Stimulated activated CD4-positive, alpha-beta T cell treated with anti-CD3 and anti-CD28 coated beads, Interleukin-12 subunit alpha, Interleukin-12 subunit beta, amount 100 ng/mL, for 48 hours (primary cell): Measurements from ENCODE around the gene ETNPPL.

Experiments
- DNase-seq, 3 donors: peaks; one replicate each; pipeline ENCODE4 v3.0.0-alpha.2; 2020; ENCODE audit warnings: low read depth in 2 of 3, low spot score in 1 of 3

ETNPPL gene

DNA sequence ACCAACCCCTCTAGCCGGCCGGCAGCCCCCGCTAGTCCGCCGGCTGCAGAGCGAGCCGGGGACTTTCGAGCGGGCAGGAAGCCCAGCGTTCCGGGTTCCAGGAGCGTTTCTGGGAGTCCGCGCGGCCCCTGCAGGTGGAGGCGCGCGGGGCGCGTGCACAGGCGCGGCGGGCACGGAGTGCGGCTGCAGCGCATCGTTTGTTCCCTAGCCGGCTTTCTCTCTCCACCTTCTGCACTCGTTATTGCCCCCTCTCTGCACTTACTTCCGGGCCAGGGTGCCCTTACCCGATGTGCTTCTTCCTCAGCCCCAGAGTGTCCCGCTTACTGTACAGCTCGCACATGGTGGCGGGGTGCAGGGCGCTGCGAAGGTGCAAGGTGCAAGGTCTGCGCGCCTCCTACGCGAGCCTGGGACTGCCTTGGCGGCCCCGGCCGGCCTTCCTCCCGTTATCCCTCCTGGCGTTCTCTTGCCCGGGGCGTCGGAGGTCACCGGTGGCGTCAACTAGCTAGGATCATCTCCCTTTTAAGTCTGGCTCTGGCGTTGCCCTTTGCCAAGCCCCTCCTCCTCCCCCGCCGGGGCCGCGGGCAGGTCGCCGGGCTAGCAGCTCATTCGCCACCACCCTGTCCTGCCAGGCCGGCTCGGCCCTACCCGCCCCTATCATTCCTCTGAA is at the start of gene ETNPPL:
Gene ETNPPL (minus strand): TSS at position 495 of the 667 bp plus-strand sequence. CDS start 155 bp downstream, at position 340.
- peak in 2 of 3 donors; percentile 0 to 5 for DNase-seq

DNA sequence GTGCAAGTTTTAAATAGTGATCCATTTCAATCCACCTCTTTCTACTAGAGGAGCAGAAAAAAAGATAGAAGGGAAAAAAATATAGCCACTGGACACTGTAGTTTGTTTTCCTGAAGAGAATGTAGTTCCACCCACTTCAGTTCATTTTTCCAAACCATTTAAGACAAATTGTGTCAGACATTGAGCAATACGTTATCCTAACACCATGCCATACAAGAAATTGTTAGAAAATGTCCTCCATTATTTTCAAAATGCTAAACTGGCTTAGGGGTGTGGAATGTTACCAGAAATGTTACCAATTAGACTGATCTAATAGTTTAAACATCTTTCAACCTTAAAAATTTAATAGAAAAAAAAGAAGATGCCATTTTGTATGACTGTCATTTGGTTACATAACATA is 48.6 kb upstream of the ETNPPL start:
- DNase-seq: no peak

DNA sequence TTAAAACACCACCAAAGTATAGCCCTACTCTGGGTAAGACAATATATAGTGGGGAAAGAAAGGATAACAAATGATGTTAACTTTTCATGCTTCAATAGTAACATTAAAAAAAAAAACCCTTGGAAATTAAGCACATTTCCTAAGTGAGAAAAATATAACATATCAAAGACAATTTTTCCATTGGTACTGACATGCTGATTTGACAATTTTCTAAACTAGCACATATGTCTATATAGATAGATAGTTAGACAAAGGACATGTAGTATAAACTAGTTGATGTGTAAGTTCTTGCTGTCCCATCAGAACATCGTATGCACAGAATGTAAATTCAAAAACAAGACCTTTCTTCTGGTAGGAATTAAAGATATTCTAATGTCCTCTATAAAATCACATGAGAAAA is 47.2 kb upstream of the ETNPPL start:
- no peak for DNase-seq

DNA sequence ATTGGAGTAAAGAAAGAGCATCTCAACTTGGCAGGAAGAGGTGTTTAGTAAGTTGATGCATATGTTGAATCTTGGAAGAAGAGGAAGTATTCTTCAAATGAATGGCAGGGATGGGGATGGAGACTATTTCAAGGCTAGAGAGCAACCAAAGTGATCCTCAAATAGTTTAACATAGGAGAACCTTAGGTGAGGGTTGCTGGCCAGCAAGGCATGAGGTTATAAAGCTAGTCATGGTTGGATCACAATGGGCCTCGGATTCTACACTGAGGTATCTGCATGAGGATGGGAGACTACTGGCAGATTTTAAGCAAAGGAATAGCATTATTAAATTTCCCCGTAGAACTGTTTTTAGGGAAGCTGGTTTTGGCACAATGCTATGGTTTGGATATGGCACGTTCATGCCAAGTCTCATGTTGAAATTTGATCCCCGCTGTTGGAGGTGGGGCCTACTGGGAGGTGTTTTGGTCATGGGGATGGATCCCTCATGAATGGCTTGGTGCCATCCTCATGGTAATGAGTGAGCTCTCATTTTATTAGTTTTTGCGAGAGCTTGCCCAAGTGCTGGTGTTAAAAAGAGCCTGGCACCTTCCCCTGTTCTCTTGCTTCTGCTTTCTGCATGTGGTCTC is 41.9 kb upstream of the ETNPPL start:
- DNase-seq: no peak

DNA sequence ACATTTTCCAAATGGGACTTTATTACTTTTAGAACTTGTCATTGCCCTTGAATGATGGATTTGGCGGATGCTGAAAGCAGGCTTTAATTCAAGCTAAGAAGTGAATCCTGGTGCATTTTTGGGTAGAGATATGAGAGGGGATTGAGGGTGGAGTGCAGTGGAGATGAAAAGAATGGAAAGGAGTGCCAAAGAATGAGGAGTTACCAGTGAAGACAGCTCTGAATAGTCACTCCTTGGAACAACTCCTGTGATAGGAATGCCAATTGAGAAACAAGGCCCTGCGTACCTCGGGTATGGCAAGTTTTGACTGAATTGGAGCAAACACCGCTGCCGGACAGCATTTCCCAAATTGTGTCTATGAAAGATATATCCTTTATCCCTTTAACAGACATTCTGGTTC is 36.5 kb upstream of the ETNPPL start:
- DNase-seq: no peak

DNA sequence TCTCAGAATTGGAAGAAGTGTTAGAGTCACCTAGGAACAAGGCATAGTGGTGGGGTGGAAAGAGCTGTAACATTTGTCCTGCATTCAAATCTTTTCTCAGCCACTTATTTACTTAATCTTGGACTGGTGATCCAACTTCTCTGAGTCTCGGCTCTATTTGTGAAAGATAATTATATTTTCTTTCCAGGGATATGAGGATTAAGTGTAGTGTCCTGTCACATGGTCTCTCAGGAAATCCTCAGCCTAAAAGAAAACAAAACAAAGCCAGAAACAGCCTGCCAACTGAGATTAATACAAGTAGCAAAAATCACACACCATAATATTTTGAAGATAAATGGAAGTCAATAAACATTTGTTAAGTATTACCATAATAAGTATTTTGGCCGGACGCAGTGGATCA is 33.3 kb upstream of the ETNPPL start:
- no peak for DNase-seq

DNA sequence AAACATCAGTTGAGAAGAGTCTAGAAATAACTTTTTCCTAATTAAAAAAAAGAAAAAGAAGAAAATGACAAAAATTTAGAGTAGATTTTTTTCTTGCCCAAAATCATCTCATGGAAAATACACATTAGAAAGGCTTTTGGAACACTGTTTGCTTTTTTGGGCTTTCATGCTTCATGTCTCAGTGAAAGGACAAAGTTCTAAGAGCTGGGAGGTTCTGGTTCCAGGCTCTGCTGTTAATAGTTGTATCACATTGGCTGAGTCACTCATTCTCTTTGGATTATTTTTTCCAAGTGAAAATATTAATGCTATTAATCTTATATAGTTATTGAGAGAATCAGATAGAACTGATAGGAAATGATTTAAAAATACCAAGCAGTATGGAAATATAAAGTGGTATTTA is 32.9 kb upstream of the ETNPPL start:
- no peak for DNase-seq

DNA sequence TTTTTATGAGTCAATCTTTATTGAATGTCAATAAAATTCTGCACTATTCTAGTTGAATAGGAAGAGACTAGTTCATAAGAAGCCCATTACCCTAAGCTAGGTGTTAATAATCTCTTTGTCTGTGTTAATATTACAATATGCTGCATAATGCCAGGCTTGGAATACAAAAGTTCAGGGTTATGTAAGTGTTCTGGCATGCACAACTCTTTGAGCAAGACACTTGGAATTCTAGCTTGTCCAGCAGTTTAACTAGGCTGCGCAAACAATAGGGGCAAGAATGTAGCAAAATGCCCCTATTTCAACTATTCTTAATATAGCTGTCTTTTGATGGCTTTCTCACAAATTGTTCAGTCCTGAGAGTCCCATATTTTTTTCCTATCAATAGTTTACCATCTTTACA is 31.3 kb upstream of the ETNPPL start:
- no peak for DNase-seq

DNA sequence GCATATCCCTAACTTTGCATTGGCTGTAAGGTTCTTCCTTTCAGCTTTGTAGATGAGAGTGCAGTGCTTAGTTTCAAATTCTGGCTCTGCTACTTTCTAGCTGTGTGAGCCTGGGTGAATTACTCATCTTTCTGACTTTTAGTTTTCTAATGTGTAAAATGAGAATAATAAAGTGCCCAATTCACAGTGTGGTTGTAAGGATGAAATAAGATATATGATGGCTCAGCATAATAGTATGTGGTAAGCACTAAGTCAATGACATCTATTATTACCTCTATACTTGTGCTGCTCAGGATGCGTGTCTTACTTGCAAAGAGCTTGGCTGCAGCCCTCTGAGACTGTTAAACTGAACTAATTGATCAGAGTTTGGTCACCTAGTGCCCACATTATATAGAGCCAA is 30.6 kb upstream of the ETNPPL start:
- DNase-seq: no peak

DNA sequence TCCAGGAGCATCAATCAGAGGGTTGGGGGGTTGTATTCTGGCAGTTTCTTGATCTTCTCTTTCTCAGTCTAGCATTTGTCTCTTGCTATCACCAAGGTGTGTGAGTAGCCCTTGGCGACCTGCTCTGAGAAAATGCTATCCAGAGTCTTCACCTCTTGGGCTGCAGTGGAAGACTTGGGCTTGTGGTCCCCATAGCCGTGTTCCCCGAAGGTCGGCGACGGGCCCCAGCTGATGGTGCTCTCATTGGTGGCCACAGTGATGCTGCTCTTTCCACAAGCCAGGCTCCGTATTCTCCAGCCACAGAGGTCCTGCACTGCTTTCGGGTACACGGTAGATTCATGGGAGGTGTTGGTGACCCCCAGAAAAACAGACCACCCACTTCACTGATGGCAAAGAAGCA is 25.9 kb upstream of the ETNPPL start:
- DNase-seq: no peak

DNA sequence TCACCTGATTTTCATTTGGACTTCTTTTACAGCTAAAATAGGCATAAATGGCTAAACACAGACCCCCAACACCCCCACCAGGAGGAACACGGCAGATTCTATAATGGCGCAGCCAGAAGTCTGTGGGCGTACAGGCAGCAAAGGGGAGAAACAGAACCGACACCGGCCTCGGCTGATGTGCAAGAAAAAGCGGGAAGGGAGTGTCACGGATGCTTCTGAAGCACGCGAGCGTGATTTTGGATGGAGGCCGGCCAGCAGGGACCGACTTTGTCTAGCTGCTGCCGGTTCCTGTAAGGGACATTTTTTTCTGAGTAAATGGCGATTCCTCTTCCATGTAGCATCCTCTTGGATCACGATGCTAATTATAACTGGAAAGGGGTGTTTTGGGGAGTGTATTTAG is 24.9 kb upstream of the ETNPPL start:
- DNase-seq: no peak

DNA sequence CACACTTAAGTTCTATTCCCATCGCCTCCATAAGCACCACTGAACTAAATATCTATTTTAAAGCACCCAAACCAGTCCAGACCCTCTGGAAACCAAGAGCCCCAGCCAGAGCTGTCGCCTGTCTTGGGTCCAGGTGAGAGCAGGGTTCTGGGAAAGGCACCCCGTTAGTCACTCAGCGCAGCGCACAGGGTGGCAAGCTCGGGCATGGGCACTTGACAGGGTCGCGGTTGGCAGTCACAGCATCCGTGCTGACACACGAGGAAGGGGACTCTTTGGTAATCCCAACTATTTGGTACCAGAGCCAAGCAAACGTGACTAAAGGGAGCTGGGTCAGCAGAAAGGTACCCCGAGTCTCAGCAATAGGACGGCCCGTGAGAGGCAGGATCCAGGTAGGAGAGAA is 24.3 kb upstream of the ETNPPL start:
- no peak for DNase-seq

DNA sequence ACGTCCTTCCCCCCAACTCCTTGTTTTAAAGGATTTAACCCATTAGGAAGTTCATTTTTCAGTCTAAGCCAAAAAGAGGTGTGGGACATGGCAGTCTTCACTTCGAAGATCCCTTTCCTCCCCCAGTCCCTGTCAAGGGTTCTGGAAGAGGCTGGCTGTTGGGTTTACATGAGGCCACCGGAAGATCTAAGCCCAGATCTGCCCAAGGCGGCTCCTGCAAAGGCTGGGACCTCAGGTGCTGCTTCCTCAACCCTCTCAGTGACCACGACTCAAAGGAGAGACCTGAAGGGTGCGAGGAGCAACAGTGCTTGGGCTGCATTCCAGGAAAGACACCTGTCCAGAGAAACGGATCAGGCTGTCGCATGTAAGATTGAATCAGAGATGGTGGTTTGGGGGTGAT is 23.5 kb upstream of the ETNPPL start:
- no peak for DNase-seq

DNA sequence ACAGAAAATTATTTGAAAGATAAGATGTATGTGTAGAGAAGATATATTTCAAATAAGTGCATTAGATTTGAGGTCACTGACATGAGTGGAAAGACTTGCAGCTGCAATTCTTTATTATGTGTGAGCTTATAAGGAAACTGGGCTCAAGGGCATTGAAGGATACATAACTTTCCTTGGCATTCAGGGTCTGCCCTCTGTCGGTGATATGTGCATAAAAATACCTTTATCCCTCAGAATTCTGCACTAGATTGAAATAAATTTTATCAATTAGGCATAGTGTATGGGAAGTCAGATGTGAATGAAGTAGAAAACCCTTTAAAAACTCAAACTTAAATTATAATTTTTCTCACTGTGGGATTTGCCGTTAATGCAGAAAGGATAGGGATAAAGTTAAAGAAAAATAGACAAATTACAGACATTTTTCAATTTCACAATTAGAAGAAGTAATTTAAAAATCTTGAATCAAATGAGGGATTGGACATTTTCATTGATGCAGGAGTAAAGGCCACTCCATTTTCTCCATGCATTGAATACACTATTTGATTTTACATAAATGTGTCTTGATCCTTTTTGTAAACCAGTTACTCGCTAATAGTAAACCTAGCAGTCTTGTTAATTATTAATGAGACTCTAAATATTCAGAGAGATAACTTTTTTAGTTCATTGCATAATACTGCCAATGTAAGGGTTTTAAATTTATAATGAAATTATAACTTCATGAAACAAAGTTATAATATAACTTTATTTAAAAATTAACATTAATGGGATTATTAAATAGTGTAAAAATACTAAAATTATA is 21.0 kb upstream of the ETNPPL start:
- no peak for DNase-seq

DNA sequence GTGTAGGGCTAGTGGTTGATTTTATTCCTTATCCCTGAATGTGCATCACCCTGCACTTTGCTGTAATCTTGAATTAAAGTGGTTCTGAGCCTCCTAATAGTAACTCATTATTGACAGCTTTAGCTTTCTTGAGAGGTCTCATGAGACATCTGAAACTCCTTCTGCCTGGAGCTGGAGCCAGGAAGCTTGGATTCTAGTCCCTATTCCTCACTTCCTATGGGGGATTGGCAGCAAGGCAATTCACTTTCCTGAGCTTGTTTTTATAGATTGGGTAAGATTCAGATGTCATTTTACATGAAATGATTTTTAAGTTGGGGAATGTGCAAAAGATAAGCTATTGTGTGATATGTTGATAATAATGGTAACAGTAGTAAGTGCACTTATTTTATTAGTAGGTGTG is 17.1 kb upstream of the ETNPPL start:
- no peak for DNase-seq

DNA sequence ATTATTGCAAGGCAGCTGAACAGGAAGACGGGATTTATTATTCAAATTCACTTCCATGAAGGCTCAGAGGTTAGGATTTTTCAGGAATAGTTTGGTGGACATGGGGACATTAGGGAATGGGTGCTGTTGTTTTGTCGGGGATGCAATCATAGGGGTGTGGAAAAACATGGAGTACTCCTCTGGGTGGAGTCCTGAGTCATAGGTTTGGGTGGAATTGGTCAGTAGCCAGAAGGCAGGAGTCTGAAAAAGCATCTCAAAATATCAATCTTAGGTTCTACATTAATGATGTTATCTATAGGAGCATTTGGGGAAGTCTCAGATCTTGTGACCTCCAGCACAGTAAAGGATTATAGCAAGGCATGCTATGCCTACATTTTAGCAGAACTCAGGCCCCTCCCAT is 14.5 kb upstream of the ETNPPL start:
- no peak for DNase-seq

DNA sequence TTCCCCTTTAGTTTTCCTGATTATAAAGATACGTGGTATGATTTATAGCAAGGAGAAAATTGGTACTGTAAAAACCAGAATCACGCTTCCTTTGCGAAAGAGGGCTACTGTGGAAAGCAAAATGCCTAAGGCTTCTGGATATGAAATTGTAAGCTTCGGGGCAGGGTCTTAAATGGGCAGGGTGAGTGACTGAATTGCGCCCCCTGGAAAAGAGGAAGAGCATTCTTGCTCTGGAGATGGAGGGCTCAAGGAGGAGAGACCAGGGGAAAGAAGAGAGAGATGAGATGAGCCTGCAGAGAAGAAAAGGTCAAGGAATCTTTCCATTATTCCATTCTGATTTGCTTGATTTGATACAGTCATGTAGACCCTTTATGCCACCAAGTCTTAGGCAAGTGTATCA is 13.1 kb upstream of the ETNPPL start:
- no peak for DNase-seq

DNA sequence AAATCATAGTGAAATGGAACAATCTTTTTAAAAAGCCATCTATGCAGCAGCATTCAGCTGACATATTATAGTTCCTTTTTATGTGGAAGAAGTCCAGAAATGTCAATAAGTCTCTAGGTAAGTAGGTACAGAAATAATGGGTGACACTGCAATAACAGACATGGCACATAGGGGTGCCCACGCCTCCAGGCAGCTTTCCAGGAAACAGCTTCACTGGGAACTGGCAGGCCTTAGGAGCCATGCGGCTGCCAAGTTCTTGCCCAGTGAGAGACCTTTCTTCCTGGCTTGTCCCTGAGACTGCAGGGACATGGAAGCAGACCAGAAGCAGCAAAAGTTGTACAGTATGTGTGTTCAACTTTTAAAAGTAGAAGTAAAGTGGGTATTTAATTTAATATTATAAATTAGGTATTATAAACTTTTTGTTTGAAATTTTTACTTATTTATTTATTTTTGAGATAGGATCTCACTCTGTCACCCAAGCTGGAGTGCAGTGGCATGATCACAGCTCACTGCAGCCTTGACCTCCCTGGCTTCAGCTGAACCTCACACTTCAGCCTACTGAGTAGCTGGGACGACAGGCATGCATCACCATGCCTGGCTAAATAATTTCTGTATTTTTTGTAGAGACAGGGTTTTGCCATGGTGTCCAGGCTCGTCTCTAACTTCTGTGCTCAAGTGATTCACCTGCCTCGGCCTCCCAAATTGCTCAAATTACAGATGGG is 12.1 kb upstream of the ETNPPL start:
- no peak for DNase-seq

DNA sequence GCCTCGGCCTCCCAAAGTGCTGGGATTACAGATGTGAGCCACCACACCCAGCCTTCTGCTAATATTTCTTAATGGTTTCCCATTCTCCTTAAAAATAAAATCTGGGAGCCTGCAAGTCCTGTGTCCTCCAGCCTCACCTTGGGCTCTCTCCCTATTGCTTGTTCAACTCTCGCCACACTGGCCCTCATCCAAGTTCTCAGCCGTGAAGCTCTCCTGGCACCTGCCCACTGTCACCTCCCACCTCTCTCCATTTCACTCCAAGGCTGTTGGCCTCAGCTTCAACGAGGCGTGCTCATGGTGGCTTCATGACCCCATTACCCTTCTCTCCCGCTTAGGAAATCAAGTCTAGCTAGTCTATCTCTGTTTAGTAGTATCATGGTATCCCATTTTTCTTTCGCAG is 9.5 kb upstream of the ETNPPL start:
- no peak for DNase-seq

DNA sequence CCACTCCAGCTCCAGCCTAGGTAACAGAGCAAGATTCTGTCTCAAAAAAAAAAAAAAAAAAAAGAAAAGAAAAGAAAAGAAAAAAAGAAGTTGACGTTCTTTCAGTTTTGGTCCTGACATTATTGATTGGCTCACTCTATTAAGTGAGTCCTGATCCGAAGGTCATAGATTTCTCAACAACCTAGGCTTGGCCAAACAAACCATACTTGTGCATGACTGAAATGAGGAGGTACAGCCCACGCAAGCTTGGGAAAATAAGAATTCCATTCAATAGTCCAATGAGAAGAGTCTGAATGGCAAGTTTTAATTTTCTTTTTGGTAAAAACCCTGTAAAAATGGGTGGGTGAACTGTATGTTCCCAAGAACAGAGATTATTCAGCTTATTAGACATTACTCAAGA is 3.2 kb upstream of the ETNPPL start:
- DNase-seq: no peak

DNA sequence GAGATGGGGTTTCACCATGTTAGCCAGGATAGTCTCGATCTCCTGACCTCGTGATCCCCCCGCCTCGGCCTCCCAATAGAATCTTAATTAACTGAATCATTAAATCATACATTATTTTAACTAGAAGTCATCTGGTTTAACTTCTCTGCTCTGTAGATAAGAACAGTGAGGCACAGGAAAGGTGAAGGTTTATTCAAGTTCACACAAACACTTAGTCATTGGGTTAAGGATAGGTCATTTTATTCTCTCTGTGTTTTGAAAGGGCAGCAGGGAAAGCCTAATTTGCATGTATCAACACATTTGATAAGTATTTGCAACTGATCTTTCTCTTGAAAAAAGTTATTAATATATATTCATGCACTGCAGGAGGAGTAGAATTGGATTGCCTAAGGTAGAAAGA is 1.1 kb upstream of the ETNPPL start:
- DNase-seq: no peak

DNA sequence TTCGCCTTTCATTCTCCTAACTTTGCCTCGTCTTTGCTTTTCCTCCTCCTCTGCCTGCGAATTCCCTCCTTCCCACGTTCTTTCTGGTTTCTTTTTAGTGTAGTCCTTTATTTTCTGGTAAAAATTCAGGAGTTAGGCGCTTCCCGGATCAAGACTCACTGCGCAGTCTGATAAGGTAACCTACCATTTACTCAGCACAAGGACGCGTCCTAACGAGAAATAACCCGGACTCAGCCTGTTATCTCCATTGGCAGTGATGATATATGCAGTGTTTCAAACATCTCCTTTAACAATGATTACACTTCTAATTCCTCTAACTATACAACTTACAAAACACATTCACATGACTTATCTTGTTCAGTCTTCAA is 357 bp upstream of the ETNPPL start:
- no peak for DNase-seq
